Prostate gland (tissue), 2 donors: ENCODE measurements around the gene RPL32.

Experiments used
- POLR2A ChIP-seq: fragments of 450-650 bp; IDR thresholded peaks from one replicate; pipeline ENCODE4 v1.6.1; 2016; ENCODE audit warnings: antibody characterized with exemption, mild to moderate bottlenecking
- TF ChIP-seq, protein P1 (sequence below), 4 experiments: fragments of 200-600 bp in 2 of 4; fragments of 450-650 bp in 2 of 4; sonication (generic) in 2 of 4; IDR thresholded peaks; 1 replicate in 3 of 4; 2 replicates in 1 of 4; pipeline ENCODE4 v1.5.1; 2016 to 2019; ENCODE audit warnings: antibody characterized with exemption in 4 of 4, mild to moderate bottlenecking in 2 of 4, moderate library complexity in 2 of 4

- TF ChIP-seq, protein P1, sequence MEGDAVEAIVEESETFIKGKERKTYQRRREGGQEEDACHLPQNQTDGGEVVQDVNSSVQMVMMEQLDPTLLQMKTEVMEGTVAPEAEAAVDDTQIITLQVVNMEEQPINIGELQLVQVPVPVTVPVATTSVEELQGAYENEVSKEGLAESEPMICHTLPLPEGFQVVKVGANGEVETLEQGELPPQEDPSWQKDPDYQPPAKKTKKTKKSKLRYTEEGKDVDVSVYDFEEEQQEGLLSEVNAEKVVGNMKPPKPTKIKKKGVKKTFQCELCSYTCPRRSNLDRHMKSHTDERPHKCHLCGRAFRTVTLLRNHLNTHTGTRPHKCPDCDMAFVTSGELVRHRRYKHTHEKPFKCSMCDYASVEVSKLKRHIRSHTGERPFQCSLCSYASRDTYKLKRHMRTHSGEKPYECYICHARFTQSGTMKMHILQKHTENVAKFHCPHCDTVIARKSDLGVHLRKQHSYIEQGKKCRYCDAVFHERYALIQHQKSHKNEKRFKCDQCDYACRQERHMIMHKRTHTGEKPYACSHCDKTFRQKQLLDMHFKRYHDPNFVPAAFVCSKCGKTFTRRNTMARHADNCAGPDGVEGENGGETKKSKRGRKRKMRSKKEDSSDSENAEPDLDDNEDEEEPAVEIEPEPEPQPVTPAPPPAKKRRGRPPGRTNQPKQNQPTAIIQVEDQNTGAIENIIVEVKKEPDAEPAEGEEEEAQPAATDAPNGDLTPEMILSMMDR (IDR thresholded peaks at IDR 0.05), result no peak
- TF ChIP-seq POLR2A, result no peak
Observed at GRCh38 chr3:12852201-12852600, 10.8 kb upstream of the RPL32 start.
